GM12891 (cell line): Measurements from ENCODE around the gene FAM186B.
"Not testable (repeated sequence)": the region's sequence is repeated elsewhere in the genome, so short reads cannot be mapped to it uniquely, and the experiment has no call there.

Source experiments
- POLR2A ChIP-seq: IDR thresholded peaks from 2 replicates; pipeline ENCODE4 v1.6.1; 2011; ENCODE audit warnings: low read depth, low read length, control low read depth
- TAF1 ChIP-seq: IDR thresholded peaks from 2 replicates; pipeline ENCODE4 v1.6.1; 2011; ENCODE audit warnings: low read depth, low read length, control low read depth

- not testable (repeated sequence) for TF ChIP-seq TAF1, POLR2A
These were observed at the start of gene FAM186B for GRCh38 chr12:49605539-49605938.
